WTC11 (cell line): ENCODE measurements around the gene TXNDC15. TPM values are rescaled to one million over a fixed set of nuclear protein-coding genes. Genes with fewer than 3 reads are reported as not detected.

Experiments
- ATAC-seq: fragments of 200-7000 bp; cut with Tn5 transposase; 2 replicates; pipeline ENCODE4 v1.10.0; 2021; ENCODE audit warnings: mild to moderate bottlenecking, moderate library complexity
- CTCF ChIA-PET: fragments of 300-600 bp; sonication (Branson Sonifier 250); formaldehyde crosslinking; loops from one replicate; lab custom pipeline; 2021; ENCODE audit warnings: antibody characterized with exemption; lab: Charles Lee
- POLR2A ChIA-PET: fragments of 350-600 bp; sonication (Branson Sonifier 250); formaldehyde crosslinking; loops from one replicate; lab custom pipeline; 2021; ENCODE audit warnings: antibody characterized with exemption; lab: Charles Lee
- DNase-seq: peaks from one replicate; pipeline ENCODE4 v3.0.0; 2021; ENCODE audit warnings: low spot score
- H3K27ac Mint-ChIP-seq: 2 replicates; pipeline ENCODE4 v1.8.0; 2021; ENCODE audit warnings: mixed read lengths
- H3K27me3 Mint-ChIP-seq: 2 replicates; pipeline ENCODE4 v1.8.0; 2021; ENCODE audit warnings: low read depth, mild to moderate bottlenecking, moderate library complexity, mixed read lengths
- H3K36me3 Mint-ChIP-seq: 2 replicates; pipeline ENCODE4 v1.8.0; 2021; ENCODE audit warnings: mixed read lengths
- H3K4me1 Mint-ChIP-seq: 2 replicates; pipeline ENCODE4 v1.8.0; 2022; ENCODE audit warnings: mixed read lengths
- H3K4me3 Mint-ChIP-seq: 2 replicates; pipeline ENCODE4 v1.8.0; 2021; ENCODE audit warnings: mild to moderate bottlenecking, moderate library complexity, mixed read lengths
- H3K9me3 Mint-ChIP-seq: 2 replicates; pipeline ENCODE4 v1.8.0; 2021; ENCODE audit warnings: mixed read lengths
- CREB1 ChIP-seq: sonication (generic); formaldehyde crosslinking; IDR thresholded peaks from 2 replicates; pipeline ENCODE4 v1.8.0; 2023; ENCODE audit warnings: mild to moderate bottlenecking, missing genetic modification reagents
- ETV6 ChIP-seq: sonication (generic); formaldehyde crosslinking; IDR thresholded peaks from 2 replicates; pipeline ENCODE4 v1.8.1; 2022; ENCODE audit warnings: mild to moderate bottlenecking, missing genetic modification reagents
- GABPB1 ChIP-seq: sonication (generic); formaldehyde crosslinking; IDR thresholded peaks from 2 replicates; pipeline ENCODE4 v1.8.1; 2023; ENCODE audit warnings: mild to moderate bottlenecking, missing genetic modification reagents
- GTF2I ChIP-seq: fragments of 250-450 bp; sonication (Bioruptor Pico); conservative IDR thresholded peaks from 2 replicates; pipeline ENCODE4 v1.4.0; 2021; ENCODE audit warnings: mild to moderate bottlenecking
- NR3C1 ChIP-seq: sonication (generic); formaldehyde crosslinking; conservative IDR thresholded peaks from 2 replicates; pipeline ENCODE4 v1.8.1; 2023; ENCODE audit warnings: low read depth, mild to moderate bottlenecking, missing genetic modification reagents
- PRRX2 ChIP-seq: fragments of 250-450 bp; sonication (Bioruptor Pico); IDR thresholded peaks from 2 replicates; pipeline ENCODE4 v1.8.0; 2021; ENCODE audit warnings: mild to moderate bottlenecking
- RELA ChIP-seq: sonication (generic); formaldehyde crosslinking; IDR thresholded peaks from 2 replicates; pipeline ENCODE4 v1.8.1; 2022; ENCODE audit warnings: missing genetic modification reagents, mild to moderate bottlenecking, borderline replicate concordance
- RORB ChIP-seq: fragments of 250-450 bp; sonication (Bioruptor Pico); IDR thresholded peaks from 2 replicates; pipeline ENCODE4 v1.9.0; 2021; ENCODE audit warnings: mild to moderate bottlenecking
- SMAD3 ChIP-seq: sonication (generic); formaldehyde crosslinking; IDR thresholded peaks from 2 replicates; pipeline ENCODE4 v1.8.0; 2022; ENCODE audit warnings: missing genetic modification reagents, mild to moderate bottlenecking, borderline replicate concordance
- TEAD1 ChIP-seq: sonication (generic); formaldehyde crosslinking; IDR thresholded peaks from 2 replicates; pipeline ENCODE4 v1.8.0; 2022; ENCODE audit warnings: mild to moderate bottlenecking, missing genetic modification reagents
- ZBTB21 ChIP-seq: sonication (generic); formaldehyde crosslinking; IDR thresholded peaks from 2 replicates; pipeline ENCODE4 v1.8.1; 2023; ENCODE audit warnings: mild to moderate bottlenecking, missing genetic modification reagents, borderline replicate concordance
- ZNF423 ChIP-seq: fragments of 250-450 bp; sonication (Bioruptor Pico); IDR thresholded peaks from 2 replicates; pipeline ENCODE4 v2.1.2; 2022; ENCODE audit warnings: mild to moderate bottlenecking, moderate library complexity
- total RNA-seq: library from RNA; stranded (reverse); gene quantifications from 3 replicates; pipeline ENCODE4 v1.2.3, GENCODE V29; 2021
- TF ChIP-seq, protein P1 (sequence below): sonication (generic); formaldehyde crosslinking; IDR thresholded peaks from 2 replicates; pipeline ENCODE4 v1.8.1; 2023; ENCODE audit warnings: mild to moderate bottlenecking, missing genetic modification reagents
- TF ChIP-seq, protein P2 (sequence below): sonication (generic); formaldehyde crosslinking; IDR thresholded peaks from 2 replicates; pipeline ENCODE4 v1.8.0; 2023; ENCODE audit warnings: missing genetic modification reagents
- TF ChIP-seq, protein P3 (sequence below): sonication (generic); formaldehyde crosslinking; IDR thresholded peaks from 2 replicates; pipeline ENCODE4 v1.8.1; 2023; ENCODE audit warnings: mild to moderate bottlenecking, missing genetic modification reagents, borderline replicate concordance
- TF ChIP-seq, protein P4 (sequence below): sonication (generic); formaldehyde crosslinking; IDR thresholded peaks from 2 replicates; pipeline ENCODE4 v1.8.0; 2022; ENCODE audit warnings: mild to moderate bottlenecking, missing genetic modification reagents
- TF ChIP-seq, protein P5 (sequence below): fragments of 250-450 bp; sonication (Bioruptor Pico); IDR thresholded peaks from 2 replicates; pipeline ENCODE4 v1.9.0; 2021; ENCODE audit warnings: moderate library complexity, mild to moderate bottlenecking, inconsistent platforms, borderline replicate concordance
- TF ChIP-seq, protein P6 (sequence below): sonication (generic); formaldehyde crosslinking; IDR thresholded peaks from 2 replicates; pipeline ENCODE4 v1.8.1; 2023; ENCODE audit warnings: mild to moderate bottlenecking, missing genetic modification reagents
- TF ChIP-seq, protein P7 (sequence below): sonication (generic); formaldehyde crosslinking; IDR thresholded peaks from 2 replicates; pipeline ENCODE4 v1.8.0; 2023; ENCODE audit warnings: mild to moderate bottlenecking, missing genetic modification reagents

The TXNDC15 gene
- total RNA-seq, 1 experiment from 2014 or later, result 26.1 TPM

DNA sequence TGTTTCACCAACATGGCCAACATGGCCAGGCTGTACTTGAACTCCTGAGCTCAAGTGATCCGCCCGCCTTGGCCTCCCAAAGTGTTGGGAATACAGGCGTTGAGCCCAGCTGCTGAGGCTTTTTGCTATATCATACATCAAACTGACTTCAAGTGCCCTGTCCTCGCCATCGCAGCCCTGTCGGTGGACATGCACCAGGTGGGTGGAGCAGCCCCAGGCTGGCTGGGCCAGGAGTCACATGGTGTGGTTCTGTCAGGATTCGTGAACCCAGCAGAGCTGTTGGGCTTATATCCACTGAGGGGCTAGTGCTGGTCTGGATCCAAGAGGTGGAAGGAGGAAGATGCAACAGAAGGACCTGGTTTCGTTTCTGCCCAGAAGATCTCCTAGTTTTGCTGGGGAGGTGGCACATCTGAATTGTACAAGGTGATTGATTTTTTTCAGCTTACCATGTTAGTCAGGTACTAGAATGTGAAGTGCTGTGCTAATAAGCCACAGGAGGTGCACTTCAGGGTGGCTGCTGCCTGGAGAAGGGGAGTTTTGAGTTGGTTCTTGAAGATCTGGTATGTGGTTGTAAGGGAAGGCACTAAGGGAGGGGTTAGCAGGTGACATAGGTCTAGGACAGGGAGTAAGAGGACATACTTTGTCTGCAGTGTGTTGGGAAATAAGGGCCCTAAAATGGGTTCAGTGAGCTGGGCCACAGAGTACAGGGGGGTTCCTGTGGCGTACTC is 46.8 kb downstream of the TXNDC15 start (continued):
- TF ChIP-seq GTF2I (CRISPR knock-in tag), result no peak
- TF ChIP-seq, protein P1, sequence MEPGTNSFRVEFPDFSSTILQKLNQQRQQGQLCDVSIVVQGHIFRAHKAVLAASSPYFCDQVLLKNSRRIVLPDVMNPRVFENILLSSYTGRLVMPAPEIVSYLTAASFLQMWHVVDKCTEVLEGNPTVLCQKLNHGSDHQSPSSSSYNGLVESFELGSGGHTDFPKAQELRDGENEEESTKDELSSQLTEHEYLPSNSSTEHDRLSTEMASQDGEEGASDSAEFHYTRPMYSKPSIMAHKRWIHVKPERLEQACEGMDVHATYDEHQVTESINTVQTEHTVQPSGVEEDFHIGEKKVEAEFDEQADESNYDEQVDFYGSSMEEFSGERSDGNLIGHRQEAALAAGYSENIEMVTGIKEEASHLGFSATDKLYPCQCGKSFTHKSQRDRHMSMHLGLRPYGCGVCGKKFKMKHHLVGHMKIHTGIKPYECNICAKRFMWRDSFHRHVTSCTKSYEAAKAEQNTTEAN (CRISPR knock-in tag), result no peak
- TF ChIP-seq, protein P2, sequence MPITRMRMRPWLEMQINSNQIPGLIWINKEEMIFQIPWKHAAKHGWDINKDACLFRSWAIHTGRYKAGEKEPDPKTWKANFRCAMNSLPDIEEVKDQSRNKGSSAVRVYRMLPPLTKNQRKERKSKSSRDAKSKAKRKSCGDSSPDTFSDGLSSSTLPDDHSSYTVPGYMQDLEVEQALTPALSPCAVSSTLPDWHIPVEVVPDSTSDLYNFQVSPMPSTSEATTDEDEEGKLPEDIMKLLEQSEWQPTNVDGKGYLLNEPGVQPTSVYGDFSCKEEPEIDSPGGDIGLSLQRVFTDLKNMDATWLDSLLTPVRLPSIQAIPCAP (CRISPR knock-in tag), result no peak
- TF ChIP-seq, protein P3, sequence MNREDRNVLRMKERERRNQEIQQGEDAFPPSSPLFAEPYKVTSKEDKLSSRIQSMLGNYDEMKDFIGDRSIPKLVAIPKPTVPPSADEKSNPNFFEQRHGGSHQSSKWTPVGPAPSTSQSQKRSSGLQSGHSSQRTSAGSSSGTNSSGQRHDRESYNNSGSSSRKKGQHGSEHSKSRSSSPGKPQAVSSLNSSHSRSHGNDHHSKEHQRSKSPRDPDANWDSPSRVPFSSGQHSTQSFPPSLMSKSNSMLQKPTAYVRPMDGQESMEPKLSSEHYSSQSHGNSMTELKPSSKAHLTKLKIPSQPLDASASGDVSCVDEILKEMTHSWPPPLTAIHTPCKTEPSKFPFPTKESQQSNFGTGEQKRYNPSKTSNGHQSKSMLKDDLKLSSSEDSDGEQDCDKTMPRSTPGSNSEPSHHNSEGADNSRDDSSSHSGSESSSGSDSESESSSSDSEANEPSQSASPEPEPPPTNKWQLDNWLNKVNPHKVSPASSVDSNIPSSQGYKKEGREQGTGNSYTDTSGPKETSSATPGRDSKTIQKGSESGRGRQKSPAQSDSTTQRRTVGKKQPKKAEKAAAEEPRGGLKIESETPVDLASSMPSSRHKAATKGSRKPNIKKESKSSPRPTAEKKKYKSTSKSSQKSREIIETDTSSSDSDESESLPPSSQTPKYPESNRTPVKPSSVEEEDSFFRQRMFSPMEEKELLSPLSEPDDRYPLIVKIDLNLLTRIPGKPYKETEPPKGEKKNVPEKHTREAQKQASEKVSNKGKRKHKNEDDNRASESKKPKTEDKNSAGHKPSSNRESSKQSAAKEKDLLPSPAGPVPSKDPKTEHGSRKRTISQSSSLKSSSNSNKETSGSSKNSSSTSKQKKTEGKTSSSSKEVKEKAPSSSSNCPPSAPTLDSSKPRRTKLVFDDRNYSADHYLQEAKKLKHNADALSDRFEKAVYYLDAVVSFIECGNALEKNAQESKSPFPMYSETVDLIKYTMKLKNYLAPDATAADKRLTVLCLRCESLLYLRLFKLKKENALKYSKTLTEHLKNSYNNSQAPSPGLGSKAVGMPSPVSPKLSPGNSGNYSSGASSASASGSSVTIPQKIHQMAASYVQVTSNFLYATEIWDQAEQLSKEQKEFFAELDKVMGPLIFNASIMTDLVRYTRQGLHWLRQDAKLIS (CRISPR knock-in tag), result no peak
- TF ChIP-seq, protein P4, sequence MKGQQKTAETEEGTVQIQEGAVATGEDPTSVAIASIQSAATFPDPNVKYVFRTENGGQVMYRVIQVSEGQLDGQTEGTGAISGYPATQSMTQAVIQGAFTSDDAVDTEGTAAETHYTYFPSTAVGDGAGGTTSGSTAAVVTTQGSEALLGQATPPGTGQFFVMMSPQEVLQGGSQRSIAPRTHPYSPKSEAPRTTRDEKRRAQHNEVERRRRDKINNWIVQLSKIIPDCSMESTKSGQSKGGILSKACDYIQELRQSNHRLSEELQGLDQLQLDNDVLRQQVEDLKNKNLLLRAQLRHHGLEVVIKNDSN, result no peak
- TF ChIP-seq RORB, result no peak
- TF ChIP-seq PRRX2, result no peak
- no peak for TF ChIP-seq GABPB1 (CRISPR knock-in tag)
- no peak for TF ChIP-seq ZNF423
- TF ChIP-seq, all 79 proteins: peak for 0

- H3K4me1 Mint-ChIP-seq, result peaks cover 3% of the 10 kb centered on the region; the same call in 1 of the 2 replicates
- TF ChIP-seq TEAD1 (CRISPR knock-in tag) (no peak), ETV6 (CRISPR knock-in tag) (no peak), ZBTB21 (CRISPR knock-in tag) (no peak), CREB1 (CRISPR knock-in tag) (no peak), NR3C1 (no peak), RELA (CRISPR knock-in tag) (no peak), SMAD3 (CRISPR knock-in tag) (no peak)
- TF ChIP-seq, protein P5, sequence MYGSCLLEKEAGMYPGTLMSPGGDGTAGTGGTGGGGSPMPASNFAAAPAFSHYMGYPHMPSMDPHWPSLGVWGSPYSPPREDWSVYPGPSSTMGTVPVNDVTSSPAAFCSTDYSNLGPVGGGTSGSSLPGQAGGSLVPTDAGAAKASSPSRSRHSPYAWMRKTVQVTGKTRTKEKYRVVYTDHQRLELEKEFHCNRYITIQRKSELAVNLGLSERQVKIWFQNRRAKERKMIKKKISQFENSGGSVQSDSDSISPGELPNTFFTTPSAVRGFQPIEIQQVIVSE (CRISPR knock-in tag), result no peak
- TF ChIP-seq, protein P6, sequence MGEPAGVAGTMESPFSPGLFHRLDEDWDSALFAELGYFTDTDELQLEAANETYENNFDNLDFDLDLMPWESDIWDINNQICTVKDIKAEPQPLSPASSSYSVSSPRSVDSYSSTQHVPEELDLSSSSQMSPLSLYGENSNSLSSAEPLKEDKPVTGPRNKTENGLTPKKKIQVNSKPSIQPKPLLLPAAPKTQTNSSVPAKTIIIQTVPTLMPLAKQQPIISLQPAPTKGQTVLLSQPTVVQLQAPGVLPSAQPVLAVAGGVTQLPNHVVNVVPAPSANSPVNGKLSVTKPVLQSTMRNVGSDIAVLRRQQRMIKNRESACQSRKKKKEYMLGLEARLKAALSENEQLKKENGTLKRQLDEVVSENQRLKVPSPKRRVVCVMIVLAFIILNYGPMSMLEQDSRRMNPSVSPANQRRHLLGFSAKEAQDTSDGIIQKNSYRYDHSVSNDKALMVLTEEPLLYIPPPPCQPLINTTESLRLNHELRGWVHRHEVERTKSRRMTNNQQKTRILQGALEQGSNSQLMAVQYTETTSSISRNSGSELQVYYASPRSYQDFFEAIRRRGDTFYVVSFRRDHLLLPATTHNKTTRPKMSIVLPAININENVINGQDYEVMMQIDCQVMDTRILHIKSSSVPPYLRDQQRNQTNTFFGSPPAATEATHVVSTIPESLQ (CRISPR knock-in tag), result no peak
- TF ChIP-seq, protein P7, sequence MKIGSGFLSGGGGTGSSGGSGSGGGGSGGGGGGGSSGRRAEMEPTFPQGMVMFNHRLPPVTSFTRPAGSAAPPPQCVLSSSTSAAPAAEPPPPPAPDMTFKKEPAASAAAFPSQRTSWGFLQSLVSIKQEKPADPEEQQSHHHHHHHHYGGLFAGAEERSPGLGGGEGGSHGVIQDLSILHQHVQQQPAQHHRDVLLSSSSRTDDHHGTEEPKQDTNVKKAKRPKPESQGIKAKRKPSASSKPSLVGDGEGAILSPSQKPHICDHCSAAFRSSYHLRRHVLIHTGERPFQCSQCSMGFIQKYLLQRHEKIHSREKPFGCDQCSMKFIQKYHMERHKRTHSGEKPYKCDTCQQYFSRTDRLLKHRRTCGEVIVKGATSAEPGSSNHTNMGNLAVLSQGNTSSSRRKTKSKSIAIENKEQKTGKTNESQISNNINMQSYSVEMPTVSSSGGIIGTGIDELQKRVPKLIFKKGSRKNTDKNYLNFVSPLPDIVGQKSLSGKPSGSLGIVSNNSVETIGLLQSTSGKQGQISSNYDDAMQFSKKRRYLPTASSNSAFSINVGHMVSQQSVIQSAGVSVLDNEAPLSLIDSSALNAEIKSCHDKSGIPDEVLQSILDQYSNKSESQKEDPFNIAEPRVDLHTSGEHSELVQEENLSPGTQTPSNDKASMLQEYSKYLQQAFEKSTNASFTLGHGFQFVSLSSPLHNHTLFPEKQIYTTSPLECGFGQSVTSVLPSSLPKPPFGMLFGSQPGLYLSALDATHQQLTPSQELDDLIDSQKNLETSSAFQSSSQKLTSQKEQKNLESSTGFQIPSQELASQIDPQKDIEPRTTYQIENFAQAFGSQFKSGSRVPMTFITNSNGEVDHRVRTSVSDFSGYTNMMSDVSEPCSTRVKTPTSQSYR (CRISPR knock-in tag), result no peak
- no peak overlapping the region for H3K4me3 Mint-ChIP-seq
- H3K27ac Mint-ChIP-seq, result no peak overlapping the region
- POLR2A ChIA-PET, result no interaction called here
- ATAC-seq (no peak), DNase-seq (no peak)
- CTCF ChIA-PET, result interaction anchor here (1.5 kb wide), 1 partner anchor 15 kb away, joined by 8 read pairs; no protein-coding TSS in a partner anchor
- no peaks in the 10 kb centered on the region for H3K27me3 Mint-ChIP-seq
- peaks cover 6% of the 10 kb centered on the region; the same call in 1 of the 2 replicates for H3K36me3 Mint-ChIP-seq
- H3K9me3 Mint-ChIP-seq, result no peaks in the 10 kb centered on the region
Measured at GRCh38 chr5:134932508-134932907, 58.3 kb downstream of the TXNDC15 start.
